Measurements from ENCODE around the gene PIWIL4.

PIWIL4 gene

GRCh38 chr11:94558468-94558867 lies 8.7 kb upstream of the PIWIL4 start:
- no peak for DNase-seq (ENCODE audit: low read depth)
- no peak overlapping the region for H3K4me3 ChIP-seq (replicated peaks; ENCODE audit: low read depth, low read length)
- no peak for TF ChIP-seq CTCF (IDR thresholded peaks at IDR 0.05; ENCODE audit: low read length, missing control alignments)

GRCh38 chr11:94558932-94559331 lies 8.2 kb upstream of the PIWIL4 start:
- DNase-seq (ENCODE audit: low read depth): no peak
- no peak for TF ChIP-seq CTCF (IDR thresholded peaks at IDR 0.05; ENCODE audit: low read length, missing control alignments)
- no peak overlapping the region for H3K4me3 ChIP-seq (replicated peaks; ENCODE audit: low read depth, low read length)

GRCh38 chr11:94559361-94559760 lies 7.8 kb upstream of the PIWIL4 start:
- TF ChIP-seq CTCF (IDR thresholded peaks at IDR 0.05; ENCODE audit: low read length, missing control alignments): no peak
- DNase-seq (ENCODE audit: low read depth): no peak
- H3K4me3 ChIP-seq (replicated peaks; ENCODE audit: low read depth, low read length): no peak overlapping the region

GRCh38 chr11:94560834-94561233 lies 6.3 kb upstream of the PIWIL4 start:
- no peak for DNase-seq (ENCODE audit: low read depth)

GRCh38 chr11:94563176-94563847 lies 3.9 kb upstream of the PIWIL4 start:
- peak; percentile 45 for TF ChIP-seq CTCF (IDR thresholded peaks at IDR 0.05; ENCODE audit: low read length, missing control alignments)
- H3K4me3 ChIP-seq (replicated peaks; ENCODE audit: low read depth, low read length): no peak overlapping the region
- peak; percentile 74 for DNase-seq (ENCODE audit: low read depth)

More at GRCh38 chr11:94560834-94561233, 6.3 kb upstream of the PIWIL4 start:
- H3K4me3 ChIP-seq (replicated peaks; ENCODE audit: low read depth, low read length): no peak overlapping the region
- TF ChIP-seq CTCF (IDR thresholded peaks at IDR 0.05; ENCODE audit: low read length, missing control alignments): no peak

- TF ChIP-seq CTCF (IDR thresholded peaks at IDR 0.05; ENCODE audit: low read length, missing control alignments): no peak
- no peak overlapping the region for H3K4me3 ChIP-seq (replicated peaks; ENCODE audit: low read depth, low read length)
- no peak for DNase-seq (ENCODE audit: low read depth)
Observed at GRCh38 chr11:94563848-94564467, 3.2 kb upstream of the PIWIL4 start.

- no peak for DNase-seq (ENCODE audit: low read depth)
- TF ChIP-seq CTCF (IDR thresholded peaks at IDR 0.05; ENCODE audit: low read length, missing control alignments): no peak
- no peak overlapping the region for H3K4me3 ChIP-seq (replicated peaks; ENCODE audit: low read depth, low read length)
Observed at GRCh38 chr11:94568200-94568599, 1.0 kb downstream of the PIWIL4 start.

Data from fibroblast of pulmonary artery (primary cell).